T-helper 1 cell treated with Interleukin-12 subunit alpha and Interleukin-12 subunit beta and Interleukin-4 antibody, amounts not matched to agents 30 ng/mL and 1 ng/mL, for 36 hours (primary cell): ENCODE results near the gene RNASE13. TPM values are rescaled to one million over a fixed set of nuclear protein-coding genes. Genes with fewer than 3 reads are reported as not detected.

Experiments used
- intact Hi-C: fragments of 100-400 bp; cut with micrococcal nuclease; formaldehyde crosslinking; loops from one replicate; pipeline ENCODE4 v1.15.1; 2024
- total RNA-seq: library from RNA; stranded (reverse); gene quantifications from 2 replicates; pipeline ENCODE4 v1.2.3, GENCODE V29; 2022

RNASE13 gene
- total RNA-seq, 1 donor from 2014 or later, result not detected

GRCh38 chr14:20997564-20997963 lies 37.0 kb downstream of the RNASE13 start:
- intact Hi-C loops, result no loop called here

- intact Hi-C loops, result no loop called here
Measured at GRCh38 chr14:20997115-20997514, 37.5 kb downstream of the RNASE13 start.

GRCh38 chr14:20996521-20996920 lies 38.1 kb downstream of the RNASE13 start:
- intact Hi-C loops, result no loop called here

- intact Hi-C loops, result loop anchor here (1.0 to 10.0 kb wide), 4 partner anchors 19 to 645 kb away; partner anchors contain the start of genes PARP2 and TEP1
Measured at GRCh38 chr14:20989787-20990600, 44.6 kb downstream of the RNASE13 start, which contains the start of gene METTL17. METTL17 (plus strand) TSS chr14:20989980; CDS start chr14:20990003, 23 bp downstream.

- intact Hi-C loops, result loop anchor here (1.0 to 10.0 kb wide), 3 partner anchors 18 to 645 kb away; partner anchors contain the start of gene PARP2
Measured at GRCh38 chr14:20989471-20989786, 45.2 kb downstream of the RNASE13 start.

GRCh38 chr14:20988717-20989470 lies 45.7 kb downstream of the RNASE13 start:
- intact Hi-C loops, result loop anchor here (1.0 to 10.0 kb wide), 3 partner anchors 18 to 644 kb away; partner anchors contain the start of gene PARP2

- intact Hi-C loops, result loop anchor here (10.0 kb wide), 1 partner anchor 642 kb away; the partner anchor contains the start of gene PARP2
Measured at GRCh38 chr14:20986811-20987210, 47.8 kb downstream of the RNASE13 start.

- intact Hi-C loops, result loop anchor here (10.0 kb wide), 1 partner anchor 641 kb away; the partner anchor contains the start of gene PARP2
Measured at GRCh38 chr14:20985650-20986049, 49.0 kb downstream of the RNASE13 start.

Other genes starting within 250 kb of the RNASE13 start
- gene RNASE1, start 232.0 kb downstream of the RNASE13 start, total RNA-seq, result not detected in 2 replicates
- not detected in 2 replicates for gene RNASE3, start 143.4 kb downstream of the RNASE13 start, total RNA-seq
- not detected in 2 replicates for gene RNASE2, start 79.3 kb downstream of the RNASE13 start, total RNA-seq
- 90.7 and 96.3 TPM in 2 replicates for gene METTL17, start 44.8 kb downstream of the RNASE13 start, total RNA-seq
- gene SLC39A2, start 35.5 kb downstream of the RNASE13 start, total RNA-seq, result 0.24 and 0.39 TPM in 2 replicates
- 2.6 and 4.6 TPM in 2 replicates for gene NDRG2, start 9.7 kb downstream of the RNASE13 start, total RNA-seq
- gene TPPP2, start 4.6 kb downstream of the RNASE13 start, total RNA-seq, result not detected in 2 replicates
- not detected in 2 replicates for gene RNASE7, start 7.6 kb upstream of the RNASE13 start, total RNA-seq
- not detected in 2 replicates for gene RNASE8, start 23.0 kb upstream of the RNASE13 start, total RNA-seq
- gene ARHGEF40, start 35.5 kb upstream of the RNASE13 start, total RNA-seq, result not detected in 2 replicates
- 4.9 and 6.6 TPM in 2 replicates for gene ZNF219, start 63.8 kb upstream of the RNASE13 start, total RNA-seq
- 0.63 TPM in 1 of 2 replicates, not detected in the other for gene TMEM253, start 66.3 kb upstream of the RNASE13 start, total RNA-seq
- not detected in 2 replicates for gene OR5AU1, start 121.3 kb upstream of the RNASE13 start, total RNA-seq
- gene HNRNPC, start 234.6 kb upstream of the RNASE13 start, total RNA-seq, result 713 and 715 TPM in 2 replicates
- not detected in 2 replicates for gene RPGRIP1, start 245.3 kb upstream of the RNASE13 start, total RNA-seq